ENCODE measurements around the gene KCNQ2.

Gene KCNQ2

GRCh38 chr20:63449796-63450730 lies 22.4 kb downstream of the KCNQ2 start:
- DNase-seq (ENCODE audit: low read depth, low spot score): no peak
- H3K4me3 ChIP-seq: no peak overlapping the region
- H3K36me3 ChIP-seq (ENCODE audit: insufficient read depth, low read length): no peaks in the 10 kb centered on the region
- no peak for TF ChIP-seq FOXP2 (optimal IDR thresholded peaks at IDR 0.05; ENCODE audit: control extremely low read depth, extremely low read length, insufficient read depth)
- no peak for TF ChIP-seq EZH2 (IDR thresholded peaks at IDR 0.05)
- TF ChIP-seq POLR2AphosphoS5 (IDR thresholded peaks at IDR 0.05; ENCODE audit: borderline replicate concordance, low read depth, low read length): no peak
- no peak overlapping the region for H3K9ac ChIP-seq (ENCODE audit: insufficient read length)
- no peak overlapping the region for H3K27ac ChIP-seq
- H3K9me3 ChIP-seq (ENCODE audit: low read depth, low read length): no peaks in the 10 kb centered on the region

GRCh38 chr20:63449025-63449424 lies 23.4 kb downstream of the KCNQ2 start:
- Histone ChIP-seq H3K9me3 (ENCODE audit: low read depth, low read length) (no peaks in the 10 kb centered on the region), H3K36me3 (ENCODE audit: insufficient read depth, low read length) (no peaks in the 10 kb centered on the region)
- DNase-seq (ENCODE audit: low read depth, low spot score): no peak

GRCh38 chr20:63448031-63448430 lies 24.4 kb downstream of the KCNQ2 start:
- TF ChIP-seq POLR2AphosphoS5 (IDR thresholded peaks at IDR 0.05; ENCODE audit: borderline replicate concordance, low read depth, low read length) (no peak), FOXP2 (optimal IDR thresholded peaks at IDR 0.05; ENCODE audit: control extremely low read depth, extremely low read length, insufficient read depth) (no peak), EZH2 (IDR thresholded peaks at IDR 0.05) (no peak)
- no peaks in the 10 kb centered on the region for H3K9me3 ChIP-seq (ENCODE audit: low read depth, low read length)
- no peak for DNase-seq (ENCODE audit: low read depth, low spot score)

More at GRCh38 chr20:63449025-63449424, 23.4 kb downstream of the KCNQ2 start:
- TF ChIP-seq EZH2 (IDR thresholded peaks at IDR 0.05) (no peak), POLR2AphosphoS5 (IDR thresholded peaks at IDR 0.05; ENCODE audit: borderline replicate concordance, low read depth, low read length) (no peak), FOXP2 (optimal IDR thresholded peaks at IDR 0.05; ENCODE audit: control extremely low read depth, extremely low read length, insufficient read depth) (no peak)
- H3K4me3 ChIP-seq: no peak overlapping the region
- no peak overlapping the region for H3K9ac ChIP-seq (ENCODE audit: insufficient read length)
- H3K27ac ChIP-seq: no peak overlapping the region

GRCh38 chr20:63447320-63447719 lies 25.1 kb downstream of the KCNQ2 start:
- TF ChIP-seq POLR2AphosphoS5 (IDR thresholded peaks at IDR 0.05; ENCODE audit: borderline replicate concordance, low read depth, low read length) (no peak), FOXP2 (optimal IDR thresholded peaks at IDR 0.05; ENCODE audit: control extremely low read depth, extremely low read length, insufficient read depth) (no peak), EZH2 (IDR thresholded peaks at IDR 0.05) (no peak)
- Histone ChIP-seq H3K4me3 (no peak overlapping the region), H3K27ac (no peak overlapping the region), H3K36me3 (ENCODE audit: insufficient read depth, low read length) (no peaks in the 10 kb centered on the region), H3K9ac (ENCODE audit: insufficient read length) (no peak overlapping the region), H3K9me3 (ENCODE audit: low read depth, low read length) (no peaks in the 10 kb centered on the region)
- no peak for DNase-seq (ENCODE audit: low read depth, low spot score)

More at GRCh38 chr20:63448031-63448430, 24.4 kb downstream of the KCNQ2 start:
- H3K9ac ChIP-seq (ENCODE audit: insufficient read length): no peak overlapping the region
- H3K4me3 ChIP-seq: no peak overlapping the region
- H3K36me3 ChIP-seq (ENCODE audit: insufficient read depth, low read length): no peaks in the 10 kb centered on the region
- H3K27ac ChIP-seq: no peak overlapping the region

- Histone ChIP-seq H3K27ac (no peak overlapping the region), H3K9ac (ENCODE audit: insufficient read length) (no peak overlapping the region), H3K9me3 (ENCODE audit: low read depth, low read length) (no peaks in the 10 kb centered on the region), H3K36me3 (ENCODE audit: insufficient read depth, low read length) (no peaks in the 10 kb centered on the region), H3K4me3 (no peak overlapping the region)
- no peak for TF ChIP-seq POLR2AphosphoS5 (IDR thresholded peaks at IDR 0.05; ENCODE audit: borderline replicate concordance, low read depth, low read length)
- no peak for TF ChIP-seq FOXP2 (optimal IDR thresholded peaks at IDR 0.05; ENCODE audit: control extremely low read depth, extremely low read length, insufficient read depth)
- TF ChIP-seq EZH2 (IDR thresholded peaks at IDR 0.05): no peak
- DNase-seq (ENCODE audit: low read depth, low spot score): no peak
These were observed 26.0 kb downstream of the KCNQ2 start for GRCh38 chr20:63446216-63447024.

GRCh38 chr20:63445075-63445734 lies 27.2 kb downstream of the KCNQ2 start:
- TF ChIP-seq FOXP2 (optimal IDR thresholded peaks at IDR 0.05; ENCODE audit: control extremely low read depth, extremely low read length, insufficient read depth): no peak
- TF ChIP-seq POLR2AphosphoS5 (IDR thresholded peaks at IDR 0.05; ENCODE audit: borderline replicate concordance, low read depth, low read length): no peak
- no peak for TF ChIP-seq EZH2 (IDR thresholded peaks at IDR 0.05)
- Histone ChIP-seq H3K27ac (no peak overlapping the region), H3K4me3 (no peak overlapping the region), H3K9me3 (ENCODE audit: low read depth, low read length) (no peaks in the 10 kb centered on the region), H3K9ac (ENCODE audit: insufficient read length) (no peak overlapping the region), H3K36me3 (ENCODE audit: insufficient read depth, low read length) (no peaks in the 10 kb centered on the region)
- no peak for DNase-seq (ENCODE audit: low read depth, low spot score)

- no peak for TF ChIP-seq POLR2AphosphoS5 (IDR thresholded peaks at IDR 0.05; ENCODE audit: borderline replicate concordance, low read depth, low read length)
- TF ChIP-seq FOXP2 (optimal IDR thresholded peaks at IDR 0.05; ENCODE audit: control extremely low read depth, extremely low read length, insufficient read depth): no peak
- TF ChIP-seq EZH2 (IDR thresholded peaks at IDR 0.05): no peak
- no peak for DNase-seq (ENCODE audit: low read depth, low spot score)
- no peak overlapping the region for H3K4me3 ChIP-seq
These were observed 27.9 kb downstream of the KCNQ2 start for GRCh38 chr20:63444548-63444947.

More at GRCh38 chr20:63444548-63444947, 27.9 kb downstream of the KCNQ2 start:
- Histone ChIP-seq H3K36me3 (ENCODE audit: insufficient read depth, low read length) (no peaks in the 10 kb centered on the region), H3K9me3 (ENCODE audit: low read depth, low read length) (no peaks in the 10 kb centered on the region), H3K27ac (no peak overlapping the region), H3K9ac (ENCODE audit: insufficient read length) (no peak overlapping the region)
